Uterus (tissue), 4 donors: ENCODE results near the gene EPN1. TPM values are rescaled to one million over a fixed set of nuclear protein-coding genes. Genes with fewer than 3 reads are reported as not detected.
A peak's percentile ranks its signal among the peaks of the same experiment; 100 is the strongest.

Experiments
- DNase-seq, 2 donors: peaks; one replicate each; pipeline ENCODE4 v3.0.0-alpha.2; 2019 to 2020
- H3K27ac ChIP-seq, 2 donors: fragments of 200-600 bp; sonication (generic); 1 replicate in 1 of 2; 2 replicates in 1 of 2; pipeline ENCODE4 v1.5.1; 2016 to 2018
- H3K27me3 ChIP-seq, 2 donors: fragments of 200-600 bp; sonication (generic); one replicate each; pipeline ENCODE4 v1.5.1; 2018 to 2019; ENCODE audit warnings: control low read depth in 1 of 2
- H3K36me3 ChIP-seq, 2 donors: fragments of 200-600 bp; sonication (generic); one replicate each; pipeline ENCODE4 v1.5.1; 2019; ENCODE audit warnings: control low read depth in 1 of 2
- H3K4me1 ChIP-seq, 2 donors: fragments of 200-600 bp; sonication (generic); one replicate each; pipeline ENCODE4 v1.5.1; 2018 to 2019; ENCODE audit warnings: control low read depth in 1 of 2
- H3K4me3 ChIP-seq, 2 donors: fragments of 200-600 bp; sonication (generic); 1 replicate in 1 of 2; 2 replicates in 1 of 2; pipeline ENCODE4 v1.5.1; 2018 to 2019; ENCODE audit warnings: mild to moderate bottlenecking in 1 of 2
- H3K9me3 ChIP-seq, 2 donors: fragments of 200-600 bp; sonication (generic); one replicate each; pipeline ENCODE4 v1.5.1; 2019; ENCODE audit warnings: control low read depth in 1 of 2
- POLR2A ChIP-seq, 2 donors: fragments of 450-650 bp; IDR thresholded peaks; one replicate each; pipeline ENCODE4 v1.6.1; 2016; ENCODE audit warnings: antibody characterized with exemption in 2 of 2, mild to moderate bottlenecking in 1 of 2, moderate library complexity in 1 of 2
- intact Hi-C: fragments of 100-400 bp; cut with DNase I; formaldehyde crosslinking; loops from one replicate; pipeline ENCODE4 v1.15.1; 2023; ENCODE audit warnings: low total_unique reads
- total RNA-seq, 4 donors: library from RNA; depleted of rRNA in 3 of 4; stranded (reverse); fragments of >200 nt in 3 of 4; gene quantifications; one replicate each; pipeline versions ENCODE4 v1.1.0 to v1.2.4, GENCODE V29; 2014 to 2023
- TF ChIP-seq, protein P1 (sequence below), 4 experiments: fragments of 200-600 bp in 2 of 4; fragments of 450-650 bp in 2 of 4; sonication (generic) in 2 of 4; IDR thresholded peaks; one replicate each; pipeline ENCODE4 v1.5.1; 2016 to 2019; ENCODE audit warnings: antibody characterized with exemption in 4 of 4, mild to moderate bottlenecking in 2 of 4, moderate library complexity in 1 of 4
- donor health status: DM: yes; HTN: yes; CAD: no.

The EPN1 gene
- total RNA-seq, 4 donors from 2014 or later = 27.9 to 88.4 (median 51.7) TPM

DNA sequence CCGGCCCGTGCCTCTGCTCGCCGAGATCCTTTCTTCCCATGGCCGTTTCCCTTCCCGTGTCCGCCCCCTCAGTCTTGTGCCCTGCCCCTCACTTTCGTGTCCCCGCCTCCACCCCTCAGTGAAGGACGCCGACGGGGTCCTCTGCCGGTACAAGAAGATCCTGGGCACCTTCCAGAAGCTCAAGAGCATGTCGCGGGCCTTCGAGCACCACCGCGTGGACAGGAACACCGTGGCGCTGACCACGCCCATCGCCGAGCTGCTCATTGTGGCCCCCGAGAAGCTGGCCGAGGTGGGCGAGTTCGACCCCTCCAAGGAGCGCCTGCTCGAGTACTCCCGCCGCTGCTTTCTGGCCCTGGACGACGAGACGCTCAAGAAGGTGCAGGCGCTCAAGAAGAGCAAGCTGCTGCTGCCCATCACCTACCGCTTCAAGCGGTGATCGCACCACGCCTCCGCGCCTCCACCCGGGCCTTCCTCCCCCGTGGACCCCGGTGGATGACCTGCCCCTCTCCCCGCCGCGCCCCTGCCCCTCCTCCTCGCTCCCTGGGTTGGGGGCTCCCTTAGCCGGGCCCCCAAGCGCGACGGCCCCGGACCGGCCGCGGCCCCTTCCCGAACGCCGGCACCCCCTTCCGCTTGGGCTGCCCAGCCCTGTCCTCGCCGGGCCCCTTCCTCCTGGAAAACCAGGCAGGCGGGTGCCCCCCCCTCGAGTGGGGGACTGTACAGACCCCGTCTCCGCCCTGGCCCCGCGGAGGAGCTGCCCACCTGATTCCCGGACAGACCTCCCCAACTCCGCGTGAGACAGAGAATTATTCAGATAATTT lies 22.5 kb upstream of the EPN1 start:
- TF ChIP-seq POLR2A (IDR thresholded peaks at IDR 0.05) = no peak
- TF ChIP-seq, protein P1, sequence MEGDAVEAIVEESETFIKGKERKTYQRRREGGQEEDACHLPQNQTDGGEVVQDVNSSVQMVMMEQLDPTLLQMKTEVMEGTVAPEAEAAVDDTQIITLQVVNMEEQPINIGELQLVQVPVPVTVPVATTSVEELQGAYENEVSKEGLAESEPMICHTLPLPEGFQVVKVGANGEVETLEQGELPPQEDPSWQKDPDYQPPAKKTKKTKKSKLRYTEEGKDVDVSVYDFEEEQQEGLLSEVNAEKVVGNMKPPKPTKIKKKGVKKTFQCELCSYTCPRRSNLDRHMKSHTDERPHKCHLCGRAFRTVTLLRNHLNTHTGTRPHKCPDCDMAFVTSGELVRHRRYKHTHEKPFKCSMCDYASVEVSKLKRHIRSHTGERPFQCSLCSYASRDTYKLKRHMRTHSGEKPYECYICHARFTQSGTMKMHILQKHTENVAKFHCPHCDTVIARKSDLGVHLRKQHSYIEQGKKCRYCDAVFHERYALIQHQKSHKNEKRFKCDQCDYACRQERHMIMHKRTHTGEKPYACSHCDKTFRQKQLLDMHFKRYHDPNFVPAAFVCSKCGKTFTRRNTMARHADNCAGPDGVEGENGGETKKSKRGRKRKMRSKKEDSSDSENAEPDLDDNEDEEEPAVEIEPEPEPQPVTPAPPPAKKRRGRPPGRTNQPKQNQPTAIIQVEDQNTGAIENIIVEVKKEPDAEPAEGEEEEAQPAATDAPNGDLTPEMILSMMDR (IDR thresholded peaks at IDR 0.05) = no peak
- intact Hi-C loops = no loop called here
- no peak overlapping the region for H3K4me3 ChIP-seq
- H3K27me3 ChIP-seq = no peaks in the 10 kb centered on the region
- no peak for DNase-seq
- no peaks in the 10 kb centered on the region for H3K36me3 ChIP-seq
- H3K4me1 ChIP-seq = peaks cover 7 to 22% of the 10 kb centered on the region in 2 donors
- no peaks in the 10 kb centered on the region for H3K9me3 ChIP-seq
- H3K27ac ChIP-seq = peak overlapping the region in 1 of 2 donors; percentile 99

DNA sequence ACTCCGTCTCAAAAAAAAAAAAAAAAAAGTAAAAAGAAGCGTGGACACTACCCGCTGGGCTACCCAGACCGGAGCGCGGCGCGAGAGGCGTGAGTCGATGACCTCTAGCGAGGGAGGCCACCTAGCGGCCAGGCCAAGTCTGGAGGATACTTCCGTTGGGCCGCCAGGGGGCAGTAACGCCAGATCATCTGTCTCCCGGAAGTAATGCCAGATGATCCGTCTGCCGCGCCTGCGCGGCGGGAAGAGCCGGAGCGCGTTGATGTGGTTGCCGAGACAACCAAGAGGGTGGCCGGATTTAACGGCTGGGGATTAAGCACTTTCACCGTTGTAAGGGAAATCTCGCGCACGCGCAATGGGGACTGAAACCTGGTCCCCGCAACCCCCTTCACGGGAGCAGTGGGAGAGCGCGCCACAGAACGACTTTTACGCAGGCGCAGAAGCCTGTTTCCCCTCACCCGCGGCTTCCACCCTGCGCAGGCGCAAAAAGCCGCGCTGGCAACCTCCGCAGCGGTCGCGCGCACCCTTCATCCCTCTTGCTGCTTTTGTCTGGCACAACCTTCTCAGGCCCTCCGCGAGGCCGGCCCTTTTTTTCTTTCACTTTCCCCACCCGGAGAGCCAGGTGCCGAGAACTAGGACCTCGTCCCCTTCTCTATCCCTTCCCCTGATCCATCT lies 21.2 kb upstream of the EPN1 start:
- TF ChIP-seq, protein P1 (IDR thresholded peaks at IDR 0.05) = peak; percentile 94 to 100 (median 99)
- TF ChIP-seq POLR2A (IDR thresholded peaks at IDR 0.05) = peak; percentile 76 to 92
- H3K4me3 ChIP-seq = peak overlapping the region; percentile 80 to 95
- peak; percentile 99 for DNase-seq
- no peaks in the 10 kb centered on the region for H3K27me3 ChIP-seq
- H3K36me3 ChIP-seq = no peaks in the 10 kb centered on the region
- no peaks in the 10 kb centered on the region for H3K9me3 ChIP-seq
- peaks cover 14 to 35% of the 10 kb centered on the region in 2 donors for H3K4me1 ChIP-seq
- intact Hi-C loops = no loop called here
- peak overlapping the region; percentile 99 to 100 for H3K27ac ChIP-seq

- Histone ChIP-seq H3K4me1 (peaks cover 15 to 35% of the 10 kb centered on the region in 2 donors), H3K27ac (peak overlapping the region; percentile 99 to 100), H3K27me3 (no peaks in the 10 kb centered on the region), H3K4me3 (peak overlapping the region; percentile 80 to 95), H3K36me3 (no peaks in the 10 kb centered on the region), H3K9me3 (no peaks in the 10 kb centered on the region)
- DNase-seq = peak; percentile 99 to 100
- intact Hi-C loops = no loop called here
- TF ChIP-seq, protein P1 (IDR thresholded peaks at IDR 0.05) = no peak
- TF ChIP-seq POLR2A (IDR thresholded peaks at IDR 0.05) = no peak
Observed at GRCh38 chr19:55654323-55654867, 20.6 kb upstream of the EPN1 start.

DNA sequence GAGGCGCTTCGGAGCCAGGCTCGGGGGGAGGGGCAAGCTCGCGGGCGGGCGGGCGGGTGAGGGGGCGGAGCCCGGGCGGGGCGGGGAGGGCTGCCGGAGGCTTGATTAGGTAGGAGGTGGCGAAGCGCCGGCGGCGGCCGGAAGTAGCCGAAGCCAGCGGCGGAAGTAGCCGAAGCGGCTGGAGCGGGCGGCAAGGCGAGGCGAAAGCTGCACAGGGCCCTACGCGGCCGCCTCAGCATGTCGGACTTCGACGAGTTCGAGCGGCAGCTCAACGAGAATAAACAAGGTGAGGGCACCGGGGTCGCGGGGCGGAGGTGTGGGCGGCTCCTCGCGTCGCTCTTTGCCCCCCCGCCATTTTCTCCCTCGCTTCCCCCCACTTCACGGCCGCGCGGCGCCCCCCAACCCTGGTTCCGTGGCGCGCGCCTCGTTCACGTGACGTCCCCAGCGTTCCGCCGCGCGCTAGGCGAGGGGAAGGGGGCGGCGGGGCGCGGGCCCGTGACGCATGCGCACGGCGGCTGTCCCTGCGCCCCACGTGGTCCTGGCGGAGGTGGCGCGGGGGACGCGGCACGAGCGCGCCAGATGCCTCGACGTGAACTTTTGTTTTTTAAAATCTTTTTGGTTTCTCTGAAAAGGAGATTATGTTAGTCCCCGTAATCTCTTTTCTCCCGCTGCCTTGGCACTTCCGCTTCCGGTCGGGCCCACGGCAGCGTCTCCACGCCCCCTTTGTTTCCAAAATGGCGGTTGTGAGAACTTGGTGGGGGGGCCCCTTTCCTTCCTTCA lies 20.0 kb upstream of the EPN1 start, which contains the start of gene U2AF2:
TSS of gene U2AF2 (plus strand) at position 168 of the 780 bp plus-strand sequence. CDS start at position 238, 70 bp downstream.
- peak; percentile 95 to 97 for DNase-seq
- intact Hi-C loops = no loop called here
- peaks cover 15 to 41% of the 10 kb centered on the region in 2 donors for H3K4me1 ChIP-seq
- H3K27ac ChIP-seq = peak within 1 kb of the TSS; percentile 99 to 100
- peak within 1 kb of the TSS; percentile 80 to 95 for H3K4me3 ChIP-seq
- H3K9me3 ChIP-seq = no peaks in the 10 kb centered on the region
- H3K27me3 ChIP-seq = no peaks in the 10 kb centered on the region
- H3K36me3 ChIP-seq = no peaks in the 10 kb centered on the region
- TF ChIP-seq, protein P1 (IDR thresholded peaks at IDR 0.05) = peak in 1 of 4 experiments; percentile 2
- peak; percentile 31 to 73 for TF ChIP-seq POLR2A (IDR thresholded peaks at IDR 0.05)
